HEK293 (cell line): ENCODE measurements around the gene ACMSD.

ENCODE experiments used
- CTCF ChIA-PET: fragments of 350-600 bp; formaldehyde crosslinking; extraction: SDS; loops from one replicate; lab custom pipeline; 2021; ENCODE audit warnings: antibody characterized with exemption; lab: Yijun Ruan, JAX
- POLR2A ChIA-PET: fragments of 300-600 bp; formaldehyde crosslinking; extraction: SDS; loops from one replicate; lab custom pipeline; 2020; ENCODE audit warnings: antibody characterized with exemption, inconsistent platforms; lab: Yijun Ruan, JAX
- H3K27ac ChIP-seq: fragments of 200-500 bp; sonication (Bioruptor generic); 2 replicates; pipeline ENCODE4 v1.5.1; 2014; ENCODE audit warnings: low read depth, low read length, control low read depth, inconsistent platforms; ENCODE audit errors: extremely low read depth
- H3K36me3 ChIP-seq, 2 experiments: fragments of 200-500 bp in 1 of 2; sonication (Bioruptor generic) in 1 of 2; 1 replicate in 1 of 2; 2 replicates in 1 of 2; pipeline ENCODE4 v1.5.1; 2014 to 2017; ENCODE audit warnings: inconsistent platforms in 2 of 2, low read length in 2 of 2; ENCODE audit not compliant: control insufficient read depth in 2 of 2, insufficient read depth in 1 of 2
- H3K4me1 ChIP-seq: fragments of 200-500 bp; sonication (Bioruptor generic); 2 replicates; pipeline ENCODE4 v1.5.1; 2014; ENCODE audit warnings: mild to moderate bottlenecking, low read length, inconsistent platforms; ENCODE audit not compliant: control insufficient read depth, insufficient read depth
- H3K4me3 ChIP-seq: 2 replicates; pipeline ENCODE4 v1.5.1; 2011; ENCODE audit warnings: low read depth, mild to moderate bottlenecking, control low read depth, low read length, moderate library complexity
- H3K9me3 ChIP-seq: fragments of 200-500 bp; sonication (Bioruptor generic); 2 replicates; pipeline ENCODE4 v1.5.1; 2014; ENCODE audit warnings: low read depth, low read length, inconsistent platforms; ENCODE audit not compliant: control insufficient read depth, insufficient read depth
- KLF8 ChIP-seq: fragments of 450-650 bp; formaldehyde crosslinking; IDR thresholded peaks from 2 replicates; pipeline ENCODE4 v1.5.1; 2016; ENCODE audit warnings: missing biosample characterization, missing genetic modification characterization
- MEIS1 ChIP-seq: sonication (generic); formaldehyde crosslinking; IDR thresholded peaks from 2 replicates; pipeline ENCODE4 v1.8.1; 2022; ENCODE audit warnings: missing genetic modification reagents, mild to moderate bottlenecking, borderline replicate concordance
- MYNN ChIP-seq: fragments of 450-650 bp; formaldehyde crosslinking; IDR thresholded peaks from 2 replicates; pipeline ENCODE4 v1.5.1; 2016; ENCODE audit warnings: missing biosample characterization, missing genetic modification characterization, borderline replicate concordance
- SP7 ChIP-seq: fragments of 450-650 bp; formaldehyde crosslinking; IDR thresholded peaks from 2 replicates; pipeline ENCODE4 v1.5.1; 2016; ENCODE audit warnings: missing biosample characterization, missing genetic modification characterization
- WT1 ChIP-seq: fragments of 450-650 bp; formaldehyde crosslinking; IDR thresholded peaks from 2 replicates; pipeline ENCODE4 v1.5.1; 2016; ENCODE audit warnings: missing biosample characterization, missing genetic modification characterization
- ZBTB48 ChIP-seq: fragments of 450-650 bp; formaldehyde crosslinking; IDR thresholded peaks from 2 replicates; pipeline ENCODE4 v1.5.1; 2016; ENCODE audit warnings: missing biosample characterization, missing genetic modification characterization
- ZNF155 ChIP-seq: fragments of 450-650 bp; formaldehyde crosslinking; IDR thresholded peaks from 2 replicates; pipeline ENCODE4 v1.5.1; 2016; ENCODE audit warnings: missing biosample characterization, missing genetic modification characterization
- ZNF184 ChIP-seq: fragments of 450-650 bp; IDR thresholded peaks from 2 replicates; pipeline ENCODE4 v1.5.1; 2018; ENCODE audit warnings: missing biosample characterization, mild to moderate bottlenecking, missing genetic modification characterization
- ZNF423 ChIP-seq: fragments of 450-650 bp; formaldehyde crosslinking; IDR thresholded peaks from 2 replicates; pipeline ENCODE4 v1.5.1; 2016; ENCODE audit warnings: missing biosample characterization, missing genetic modification characterization
- ZNF560 ChIP-seq: fragments of 450-650 bp; formaldehyde crosslinking; IDR thresholded peaks from 2 replicates; pipeline ENCODE4 v1.5.1; 2017; ENCODE audit warnings: missing biosample characterization, missing genetic modification characterization, borderline replicate concordance
- ZNF621 ChIP-seq: fragments of 450-650 bp; formaldehyde crosslinking; IDR thresholded peaks from 2 replicates; pipeline ENCODE4 v1.5.1; 2017; ENCODE audit warnings: missing biosample characterization, missing genetic modification characterization
- ZNF626 ChIP-seq: fragments of 450-650 bp; sonication (Bioruptor Pico); formaldehyde crosslinking; IDR thresholded peaks from 2 replicates; pipeline ENCODE4 v1.5.1; 2018; ENCODE audit warnings: missing biosample characterization, missing genetic modification characterization, inconsistent platforms
- ZNF670 ChIP-seq: fragments of 450-650 bp; formaldehyde crosslinking; IDR thresholded peaks from 2 replicates; pipeline ENCODE4 v1.5.1; 2016; ENCODE audit warnings: missing biosample characterization, missing genetic modification characterization, low read depth
- ZNF701 ChIP-seq: fragments of 450-650 bp; formaldehyde crosslinking; IDR thresholded peaks from 2 replicates; pipeline ENCODE4 v1.5.1; 2016; ENCODE audit warnings: missing biosample characterization, missing genetic modification characterization
- TF ChIP-seq, protein P1 (sequence below): fragments of 450-650 bp; formaldehyde crosslinking; IDR thresholded peaks from 2 replicates; pipeline ENCODE4 v1.5.1; 2016; ENCODE audit warnings: missing biosample characterization, missing genetic modification characterization
- TF ChIP-seq, protein P2 (sequence below): fragments of 450-650 bp; formaldehyde crosslinking; IDR thresholded peaks from 2 replicates; pipeline ENCODE4 v1.5.1; 2016; ENCODE audit warnings: missing biosample characterization, missing genetic modification characterization
- TF ChIP-seq, protein P3 (sequence below): fragments of 450-650 bp; formaldehyde crosslinking; IDR thresholded peaks from 2 replicates; pipeline ENCODE4 v1.5.1; 2016; ENCODE audit warnings: missing biosample characterization, missing genetic modification characterization
- TF ChIP-seq, protein P4 (sequence below): fragments of 450-650 bp; formaldehyde crosslinking; IDR thresholded peaks from 2 replicates; pipeline ENCODE4 v1.5.0; 2017; ENCODE audit warnings: missing biosample characterization, missing genetic modification characterization, borderline replicate concordance
- TF ChIP-seq, protein P5 (sequence below): fragments of 450-650 bp; formaldehyde crosslinking; IDR thresholded peaks from 2 replicates; pipeline ENCODE4 v1.5.1; 2016; ENCODE audit warnings: missing biosample characterization, missing genetic modification characterization

Gene ACMSD

DNA sequence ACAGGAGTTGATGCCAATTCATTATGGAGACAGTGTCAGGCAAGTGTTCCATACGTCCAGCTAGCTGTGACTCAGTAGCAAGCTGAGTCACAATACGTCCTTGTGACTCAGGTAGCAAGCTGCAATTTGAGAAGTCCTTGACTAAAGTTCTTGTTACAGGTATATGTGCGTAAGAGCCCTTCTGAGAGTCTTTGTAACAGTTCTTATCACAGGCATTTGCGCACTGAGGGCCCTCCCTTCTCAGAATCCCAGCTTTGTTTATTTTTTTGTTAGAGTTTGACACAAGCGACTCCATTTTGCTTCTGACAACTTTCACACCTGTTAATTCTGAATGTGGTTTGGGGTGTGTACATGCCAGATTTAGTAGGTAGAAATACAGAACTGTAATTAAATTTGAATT, 20.1 kb upstream of the ACMSD start:
- POLR2A ChIA-PET = no interaction called here
- CTCF ChIA-PET = interaction anchor here (1.3 kb wide), 1 partner anchor 18 kb away, joined by 7 read pairs; no protein-coding TSS in a partner anchor
- H3K4me1 ChIP-seq = no peaks in the 10 kb centered on the region
- no peaks in the 10 kb centered on the region for H3K9me3 ChIP-seq
- no peaks in the 10 kb centered on the region for H3K36me3 ChIP-seq
- no peak for TF ChIP-seq ZNF423 (tag by site-specific recombination)
- TF ChIP-seq ZNF155 (tag by site-specific recombination) = no peak
- no peak for TF ChIP-seq MYNN
- TF ChIP-seq, protein P1, sequence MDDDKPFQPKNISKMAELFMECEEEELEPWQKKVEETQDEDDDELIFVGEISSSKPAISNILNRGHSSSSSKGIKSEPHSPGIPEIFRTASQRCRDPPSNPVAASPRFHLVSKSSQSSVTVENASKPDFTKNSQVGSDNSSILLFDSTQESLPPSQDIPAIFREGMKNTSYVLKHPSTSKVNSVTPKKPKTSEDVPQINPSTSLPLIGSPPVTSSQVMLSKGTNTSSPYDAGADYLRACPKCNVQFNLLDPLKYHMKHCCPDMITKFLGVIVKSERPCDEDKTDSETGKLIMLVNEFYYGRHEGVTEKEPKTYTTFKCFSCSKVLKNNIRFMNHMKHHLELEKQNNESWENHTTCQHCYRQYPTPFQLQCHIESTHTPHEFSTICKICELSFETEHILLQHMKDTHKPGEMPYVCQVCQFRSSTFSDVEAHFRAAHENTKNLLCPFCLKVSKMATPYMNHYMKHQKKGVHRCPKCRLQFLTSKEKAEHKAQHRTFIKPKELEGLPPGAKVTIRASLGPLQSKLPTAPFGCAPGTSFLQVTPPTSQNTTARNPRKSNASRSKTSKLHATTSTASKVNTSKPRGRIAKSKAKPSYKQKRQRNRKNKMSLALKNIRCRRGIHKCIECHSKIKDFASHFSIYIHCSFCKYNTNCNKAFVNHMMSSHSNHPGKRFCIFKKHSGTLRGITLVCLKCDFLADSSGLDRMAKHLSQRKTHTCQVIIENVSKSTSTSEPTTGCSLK = no peak
- TF ChIP-seq, all 188 proteins: peak for 0
- H3K4me3 ChIP-seq = no peak overlapping the region
- no peak overlapping the region for H3K27ac ChIP-seq

DNA sequence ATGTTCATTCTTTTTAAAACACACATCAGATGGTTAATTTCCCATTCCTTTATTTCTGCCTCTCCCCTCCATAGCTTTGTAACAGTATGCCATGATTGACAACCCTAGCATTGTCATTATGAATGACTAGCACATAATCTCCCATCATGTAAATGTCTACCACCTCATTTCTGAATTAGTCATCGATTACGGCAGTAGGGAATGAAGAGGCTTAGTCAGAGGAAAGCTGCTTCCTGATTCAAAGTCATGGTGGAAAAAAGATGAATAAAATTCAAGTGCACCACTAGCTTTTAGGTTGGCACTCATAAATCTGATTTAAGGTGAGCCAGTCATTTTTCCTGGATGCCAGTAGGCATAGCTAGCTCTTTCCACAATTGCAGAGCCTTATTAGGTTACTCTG, 19.1 kb upstream of the ACMSD start:
- no peaks in the 10 kb centered on the region for H3K9me3 ChIP-seq
- no peak overlapping the region for H3K27ac ChIP-seq
- no peaks in the 10 kb centered on the region for H3K36me3 ChIP-seq
- ChIA-PET CTCF (no interaction called here), POLR2A (no interaction called here)
- no peaks in the 10 kb centered on the region for H3K4me1 ChIP-seq
- no peak overlapping the region for H3K4me3 ChIP-seq
- TF ChIP-seq, protein P2, sequence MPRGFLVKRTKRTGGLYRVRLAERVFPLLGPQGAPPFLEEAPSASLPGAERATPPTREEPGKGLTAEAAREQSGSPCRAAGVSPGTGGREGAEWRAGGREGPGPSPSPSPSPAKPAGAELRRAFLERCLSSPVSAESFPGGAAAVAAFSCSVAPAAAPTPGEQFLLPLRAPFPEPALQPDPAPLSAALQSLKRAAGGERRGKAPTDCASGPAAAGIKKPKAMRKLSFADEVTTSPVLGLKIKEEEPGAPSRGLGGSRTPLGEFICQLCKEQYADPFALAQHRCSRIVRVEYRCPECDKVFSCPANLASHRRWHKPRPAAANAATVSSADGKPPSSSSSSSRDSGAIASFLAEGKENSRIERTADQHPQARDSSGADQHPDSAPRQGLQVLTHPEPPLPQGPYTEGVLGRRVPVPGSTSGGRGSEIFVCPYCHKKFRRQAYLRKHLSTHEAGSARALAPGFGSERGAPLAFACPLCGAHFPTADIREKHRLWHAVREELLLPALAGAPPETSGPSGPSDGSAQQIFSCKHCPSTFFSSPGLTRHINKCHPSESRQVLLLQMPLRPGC (tag by site-specific recombination) = no peak
- TF ChIP-seq ZNF184 (peak; percentile 55; the same call in 1 of the 2 replicates), SP7 (tag by site-specific recombination) (0 out of 2 replicates have a peak, but pooled peaks have one; percentile 26)

DNA sequence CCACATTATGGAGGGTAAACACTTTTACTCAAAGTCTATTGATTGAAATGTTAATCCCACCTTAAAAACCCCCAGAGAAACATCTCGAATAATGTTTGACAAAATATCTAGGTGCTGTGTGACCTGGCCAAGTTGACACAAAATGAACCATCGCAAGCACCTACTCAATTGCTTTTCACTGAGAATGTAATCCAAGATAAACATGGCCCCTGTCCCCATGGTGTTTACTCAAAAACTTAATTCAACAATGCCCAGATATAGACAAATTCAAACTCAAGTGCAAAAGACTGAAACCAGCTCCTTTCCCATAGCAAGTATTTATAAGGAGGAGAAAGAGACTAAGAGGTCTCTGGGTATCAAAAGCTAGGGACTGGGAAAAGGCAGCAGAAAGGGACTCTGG, 15.0 kb upstream of the ACMSD start:
- Histone ChIP-seq H3K27ac (no peak overlapping the region), H3K9me3 (no peaks in the 10 kb centered on the region), H3K4me3 (no peak overlapping the region), H3K4me1 (no peaks in the 10 kb centered on the region), H3K36me3 (no peaks in the 10 kb centered on the region)
- ChIA-PET CTCF (no interaction called here), POLR2A (no interaction called here)
- TF ChIP-seq ZNF670 (tag by site-specific recombination) = no peak
- no peak for TF ChIP-seq ZNF701 (tag by site-specific recombination)
- no peak for TF ChIP-seq ZNF621
- no peak for TF ChIP-seq WT1
- TF ChIP-seq, protein P3, sequence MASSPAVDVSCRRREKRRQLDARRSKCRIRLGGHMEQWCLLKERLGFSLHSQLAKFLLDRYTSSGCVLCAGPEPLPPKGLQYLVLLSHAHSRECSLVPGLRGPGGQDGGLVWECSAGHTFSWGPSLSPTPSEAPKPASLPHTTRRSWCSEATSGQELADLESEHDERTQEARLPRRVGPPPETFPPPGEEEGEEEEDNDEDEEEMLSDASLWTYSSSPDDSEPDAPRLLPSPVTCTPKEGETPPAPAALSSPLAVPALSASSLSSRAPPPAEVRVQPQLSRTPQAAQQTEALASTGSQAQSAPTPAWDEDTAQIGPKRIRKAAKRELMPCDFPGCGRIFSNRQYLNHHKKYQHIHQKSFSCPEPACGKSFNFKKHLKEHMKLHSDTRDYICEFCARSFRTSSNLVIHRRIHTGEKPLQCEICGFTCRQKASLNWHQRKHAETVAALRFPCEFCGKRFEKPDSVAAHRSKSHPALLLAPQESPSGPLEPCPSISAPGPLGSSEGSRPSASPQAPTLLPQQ (tag by site-specific recombination) = no peak

DNA sequence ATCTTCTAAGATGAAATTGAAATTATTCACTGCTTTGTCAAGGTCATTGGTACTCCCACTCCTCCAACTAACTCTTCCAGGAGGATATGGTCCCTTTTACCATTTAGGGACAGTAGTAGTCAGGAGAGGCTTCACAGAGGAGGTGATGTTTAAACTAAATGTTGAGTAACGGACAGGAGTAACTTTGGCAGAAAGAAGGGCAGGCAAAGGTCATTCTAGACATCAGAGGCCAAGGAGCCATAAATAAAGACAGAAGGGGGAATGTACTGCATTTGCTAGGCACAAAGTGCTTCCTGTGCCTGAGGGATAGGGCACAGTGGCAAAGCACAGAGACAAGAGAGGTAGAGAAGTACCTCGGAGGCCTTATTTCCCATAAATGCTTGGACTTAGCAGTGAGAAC, 14.6 kb upstream of the ACMSD start:
- ChIA-PET CTCF (no interaction called here), POLR2A (no interaction called here)
- Histone ChIP-seq H3K9me3 (no peaks in the 10 kb centered on the region), H3K27ac (no peak overlapping the region), H3K36me3 (no peaks in the 10 kb centered on the region), H3K4me1 (no peaks in the 10 kb centered on the region), H3K4me3 (no peak overlapping the region)
- TF ChIP-seq, protein P4, sequence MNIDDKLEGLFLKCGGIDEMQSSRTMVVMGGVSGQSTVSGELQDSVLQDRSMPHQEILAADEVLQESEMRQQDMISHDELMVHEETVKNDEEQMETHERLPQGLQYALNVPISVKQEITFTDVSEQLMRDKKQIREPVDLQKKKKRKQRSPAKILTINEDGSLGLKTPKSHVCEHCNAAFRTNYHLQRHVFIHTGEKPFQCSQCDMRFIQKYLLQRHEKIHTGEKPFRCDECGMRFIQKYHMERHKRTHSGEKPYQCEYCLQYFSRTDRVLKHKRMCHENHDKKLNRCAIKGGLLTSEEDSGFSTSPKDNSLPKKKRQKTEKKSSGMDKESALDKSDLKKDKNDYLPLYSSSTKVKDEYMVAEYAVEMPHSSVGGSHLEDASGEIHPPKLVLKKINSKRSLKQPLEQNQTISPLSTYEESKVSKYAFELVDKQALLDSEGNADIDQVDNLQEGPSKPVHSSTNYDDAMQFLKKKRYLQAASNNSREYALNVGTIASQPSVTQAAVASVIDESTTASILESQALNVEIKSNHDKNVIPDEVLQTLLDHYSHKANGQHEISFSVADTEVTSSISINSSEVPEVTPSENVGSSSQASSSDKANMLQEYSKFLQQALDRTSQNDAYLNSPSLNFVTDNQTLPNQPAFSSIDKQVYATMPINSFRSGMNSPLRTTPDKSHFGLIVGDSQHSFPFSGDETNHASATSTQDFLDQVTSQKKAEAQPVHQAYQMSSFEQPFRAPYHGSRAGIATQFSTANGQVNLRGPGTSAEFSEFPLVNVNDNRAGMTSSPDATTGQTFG (tag by site-specific recombination) = no peak
- TF ChIP-seq ZBTB48 (tag by site-specific recombination) = no peak
- TF ChIP-seq ZNF560 (tag by site-specific recombination) = no peak
- TF ChIP-seq ZNF626 = no peak
- TF ChIP-seq MEIS1 = no peak
- TF ChIP-seq KLF8 = no peak
- TF ChIP-seq, protein P5, sequence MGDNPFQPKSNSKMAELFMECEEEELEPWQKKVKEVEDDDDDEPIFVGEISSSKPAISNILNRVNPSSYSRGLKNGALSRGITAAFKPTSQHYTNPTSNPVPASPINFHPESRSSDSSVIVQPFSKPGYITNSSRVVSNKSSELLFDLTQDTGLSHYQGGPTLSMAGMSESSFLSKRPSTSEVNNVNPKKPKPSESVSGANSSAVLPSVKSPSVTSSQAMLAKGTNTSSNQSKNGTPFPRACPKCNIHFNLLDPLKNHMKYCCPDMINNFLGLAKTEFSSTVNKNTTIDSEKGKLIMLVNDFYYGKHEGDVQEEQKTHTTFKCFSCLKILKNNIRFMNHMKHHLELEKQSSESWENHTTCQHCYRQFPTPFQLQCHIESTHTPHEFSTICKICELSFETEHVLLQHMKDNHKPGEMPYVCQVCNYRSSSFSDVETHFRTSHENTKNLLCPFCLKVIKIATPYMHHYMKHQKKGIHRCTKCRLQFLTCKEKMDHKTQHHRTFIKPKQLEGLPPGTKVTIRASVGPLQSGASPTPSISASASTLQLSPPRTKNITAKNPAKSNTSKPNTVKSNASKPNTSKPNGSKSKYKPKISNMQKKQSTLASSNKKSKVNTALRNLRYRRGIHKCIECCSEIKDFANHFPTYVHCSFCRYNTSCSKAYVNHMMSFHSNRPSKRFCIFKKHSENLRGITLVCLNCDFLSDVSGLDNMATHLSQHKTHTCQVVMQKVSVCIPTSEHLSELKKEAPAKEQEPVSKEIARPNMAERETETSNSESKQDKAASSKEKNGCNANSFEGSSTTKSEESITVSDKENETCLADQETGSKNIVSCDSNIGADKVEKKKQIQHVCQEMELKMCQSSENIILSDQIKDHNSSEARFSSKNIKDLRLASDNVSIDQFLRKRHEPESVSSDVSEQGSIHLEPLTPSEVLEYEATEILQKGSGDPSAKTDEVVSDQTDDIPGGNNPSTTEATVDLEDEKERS (tag by site-specific recombination) = no peak
